HTERT RPE-1 (cell line): ENCODE data around the gene BTBD2.

Source experiments
- in situ Hi-C: fragments of 300-500 bp; cut with MboI; formaldehyde crosslinking; loops from 4 replicates; pipeline ENCODE4 v1.14.3; 2020; ENCODE audit warnings: low sequenced_read_pairs

BTBD2 gene

GRCh38 chr19:1944916-1945561 is 70.5 kb downstream of the BTBD2 start:
- in situ Hi-C loops: no loop called here

DNA sequence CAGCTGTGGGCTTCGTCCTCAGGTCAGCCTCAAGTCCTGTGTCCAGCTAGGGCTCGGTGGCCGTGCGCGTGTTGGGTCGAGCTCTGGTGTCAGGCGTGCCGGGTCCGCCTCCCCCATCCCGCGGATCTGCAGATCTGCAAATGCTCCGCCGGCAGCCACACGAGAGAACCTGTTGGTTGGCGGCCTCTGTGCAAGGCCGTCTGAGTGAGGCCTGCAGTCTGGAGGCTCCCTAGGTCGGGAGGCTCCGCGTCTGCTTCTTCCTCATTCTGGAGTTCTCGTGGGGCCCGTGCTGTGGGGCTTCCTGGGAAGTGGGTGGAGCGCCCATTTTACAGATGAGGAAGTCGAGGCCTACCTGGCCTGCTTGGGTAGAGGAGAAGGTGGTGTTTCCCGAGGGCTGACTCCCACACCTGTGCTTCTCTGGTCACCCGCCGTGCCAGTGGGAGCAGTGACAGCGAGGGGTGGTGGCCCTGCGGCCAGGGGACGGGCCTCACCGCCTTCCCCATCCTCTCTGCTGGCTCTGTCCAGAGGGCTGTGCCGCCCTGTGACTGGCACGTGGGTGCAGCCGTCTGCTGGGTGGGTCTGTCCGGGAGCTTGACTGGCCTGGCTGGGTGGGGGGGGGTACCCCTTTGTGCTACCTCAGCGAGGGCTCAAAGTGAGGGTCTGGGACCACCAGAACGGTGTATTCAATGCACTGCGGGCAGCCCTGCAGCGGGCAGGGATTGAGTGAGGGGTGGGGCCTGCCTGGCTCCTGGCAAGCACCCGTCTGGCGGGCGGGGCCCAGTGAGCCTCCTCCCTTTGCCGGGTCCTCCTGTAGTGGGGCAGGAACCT is 71.2 kb downstream of the BTBD2 start:
- in situ Hi-C loops: no loop called here

- in situ Hi-C loops: no loop called here
Measured at GRCh38 chr19:1943661-1944087, 71.8 kb downstream of the BTBD2 start.

DNA sequence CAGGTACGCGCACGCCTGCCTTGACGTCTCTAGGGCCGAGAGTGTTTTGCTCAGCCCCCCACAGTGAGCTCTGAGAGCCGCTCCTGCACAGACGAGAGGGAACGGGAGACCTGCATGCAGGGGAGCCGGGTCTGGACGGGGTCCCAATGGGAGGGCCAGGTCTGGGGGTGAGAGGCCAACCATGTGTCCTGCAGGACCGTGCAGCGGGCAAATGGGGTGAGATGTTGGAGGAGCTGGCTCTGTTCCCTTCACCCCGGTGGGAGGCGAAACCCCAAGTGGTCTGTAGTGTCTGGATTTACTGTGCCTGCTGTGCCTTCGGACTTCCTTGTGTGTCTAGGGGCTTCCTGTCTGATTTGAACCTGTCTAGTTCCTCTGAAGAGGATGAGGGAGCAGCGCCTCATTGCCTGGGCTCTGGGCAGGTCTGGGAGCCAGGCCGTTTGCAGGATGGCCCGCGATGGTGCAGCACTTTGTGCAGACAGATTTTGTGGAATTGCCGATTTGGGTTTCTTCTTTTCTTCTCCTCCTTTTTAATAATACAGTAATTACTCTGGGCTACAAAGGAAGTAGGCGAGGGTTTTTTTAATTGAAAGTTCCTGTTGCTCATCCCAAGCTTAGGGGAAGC is 72.5 kb downstream of the BTBD2 start:
- in situ Hi-C loops: no loop called here

GRCh38 chr19:1942078-1942933 is 73.2 kb downstream of the BTBD2 start:
- in situ Hi-C loops: no loop called here

DNA sequence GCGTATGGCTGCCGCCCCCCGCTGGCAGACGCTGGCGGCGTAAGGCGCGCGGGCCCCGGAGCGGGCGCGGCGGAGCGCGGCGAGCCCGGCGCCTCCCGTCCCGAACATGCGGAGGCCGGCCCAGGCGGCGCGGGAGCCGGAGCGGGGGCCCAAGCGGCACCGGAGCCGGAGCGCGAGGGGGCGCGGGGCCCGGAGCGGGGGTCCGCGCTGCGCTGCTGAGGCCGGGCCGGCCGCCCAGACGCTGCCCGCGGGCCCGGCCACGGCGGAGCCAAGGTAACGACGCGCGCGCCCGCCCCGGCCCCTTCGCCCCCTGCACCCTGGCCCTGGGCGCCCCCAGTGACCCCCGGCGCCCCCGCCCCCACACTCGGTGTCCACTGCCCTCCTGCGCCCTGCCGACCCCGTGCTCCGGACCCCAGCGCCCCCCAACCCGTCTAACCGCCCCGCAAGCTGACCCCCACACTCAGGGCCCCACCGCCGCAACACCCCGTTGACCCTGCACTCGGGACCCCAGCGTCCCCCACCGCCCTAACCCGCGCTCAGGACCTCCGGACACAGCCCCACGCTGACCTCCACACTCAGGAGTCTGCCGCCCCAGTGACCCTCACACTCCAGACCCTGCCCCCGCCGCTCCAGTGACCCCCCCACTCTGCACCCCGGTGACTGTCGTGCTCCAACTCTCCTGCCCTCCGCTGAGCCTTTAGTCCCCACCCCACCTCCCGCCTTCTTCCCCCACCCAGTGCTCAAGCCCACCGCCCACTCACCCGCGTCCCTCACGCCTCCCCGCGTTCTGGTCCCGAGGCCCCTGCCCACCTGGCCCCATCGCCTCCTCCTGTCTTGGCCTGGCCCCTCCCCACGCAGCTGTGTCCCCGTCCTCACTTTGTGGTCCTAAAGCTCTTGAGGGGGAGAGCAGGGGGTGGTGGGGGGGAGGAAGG is 74.1 kb downstream of the BTBD2 start, which contains the start of gene CSNK1G2:
CSNK1G2 (plus strand) TSS at position 27 of the 932 bp plus-strand sequence. CDS start 28,601 bp downstream, outside the sequence.
- in situ Hi-C loops: no loop called here

DNA sequence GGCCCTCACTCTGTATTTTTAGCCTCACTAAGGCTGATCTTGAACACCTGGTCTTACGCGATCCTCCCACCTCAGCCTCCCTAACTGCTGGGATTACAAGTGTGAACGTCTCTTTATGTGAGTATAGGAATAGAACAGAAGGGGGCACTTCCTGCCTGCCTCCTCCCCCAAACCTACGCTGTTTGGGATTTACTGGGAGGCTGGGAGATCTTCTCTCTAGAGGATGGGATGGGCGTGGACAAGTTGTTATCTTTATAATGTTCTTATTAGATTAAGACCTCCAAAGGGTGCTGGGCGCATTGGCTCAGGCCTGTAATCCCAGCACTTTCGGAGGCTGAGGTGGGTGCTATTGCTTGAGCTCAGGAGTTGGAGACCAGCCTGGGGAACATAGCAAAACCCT is 77.4 kb downstream of the BTBD2 start:
- in situ Hi-C loops: no loop called here

- in situ Hi-C loops: no loop called here
Measured at GRCh38 chr19:1936916-1937610, 78.5 kb downstream of the BTBD2 start.

- in situ Hi-C loops: no loop called here
Measured at GRCh38 chr19:1936430-1936829, 79.1 kb downstream of the BTBD2 start.

DNA sequence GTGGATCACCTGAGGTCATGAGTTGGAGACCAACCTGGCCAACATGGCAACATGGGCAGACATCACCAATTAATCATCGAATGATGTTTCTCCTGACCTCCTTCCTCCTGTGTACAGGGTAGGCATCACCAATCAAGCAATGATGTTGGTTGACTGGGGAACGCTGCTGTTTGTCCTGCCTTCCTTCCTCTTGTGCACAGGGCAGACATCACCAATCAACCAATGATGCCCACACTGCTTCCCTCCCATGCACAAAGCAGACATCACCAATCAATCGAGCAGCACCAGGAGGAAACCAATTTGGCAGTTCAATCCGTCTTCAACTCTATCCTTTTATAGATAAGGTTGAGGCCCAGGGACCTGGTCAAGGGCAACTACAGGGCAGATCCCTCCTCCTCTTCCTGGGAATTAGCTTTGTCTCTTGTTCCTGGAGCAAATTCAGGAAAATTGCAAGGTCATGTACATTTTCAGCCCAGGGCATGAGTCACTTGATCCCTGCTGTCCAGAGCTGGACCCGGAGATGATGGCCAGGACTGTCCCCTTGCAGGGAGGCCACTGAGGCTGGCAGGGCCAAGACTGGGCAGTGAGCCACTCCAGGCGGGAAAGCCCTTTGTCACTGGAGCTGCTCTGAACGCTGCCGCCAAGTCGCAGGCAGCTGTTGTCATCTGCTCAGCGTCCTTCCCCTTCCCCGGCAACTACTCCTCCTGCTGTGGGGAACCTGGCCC is 79.9 kb downstream of the BTBD2 start:
- in situ Hi-C loops: no loop called here
